ENCODE measurements around the gene SLC25A39. TPM values are rescaled to one million over a fixed set of nuclear protein-coding genes. Genes with fewer than 3 reads are reported as not detected.

SLC25A39 gene
- total and polyA plus RNA-seq, 2 of the 13 experiments (the other 11 are each of a cell fraction or from before 2014, with no cell fraction given): 144 to 151 TPM

DNA sequence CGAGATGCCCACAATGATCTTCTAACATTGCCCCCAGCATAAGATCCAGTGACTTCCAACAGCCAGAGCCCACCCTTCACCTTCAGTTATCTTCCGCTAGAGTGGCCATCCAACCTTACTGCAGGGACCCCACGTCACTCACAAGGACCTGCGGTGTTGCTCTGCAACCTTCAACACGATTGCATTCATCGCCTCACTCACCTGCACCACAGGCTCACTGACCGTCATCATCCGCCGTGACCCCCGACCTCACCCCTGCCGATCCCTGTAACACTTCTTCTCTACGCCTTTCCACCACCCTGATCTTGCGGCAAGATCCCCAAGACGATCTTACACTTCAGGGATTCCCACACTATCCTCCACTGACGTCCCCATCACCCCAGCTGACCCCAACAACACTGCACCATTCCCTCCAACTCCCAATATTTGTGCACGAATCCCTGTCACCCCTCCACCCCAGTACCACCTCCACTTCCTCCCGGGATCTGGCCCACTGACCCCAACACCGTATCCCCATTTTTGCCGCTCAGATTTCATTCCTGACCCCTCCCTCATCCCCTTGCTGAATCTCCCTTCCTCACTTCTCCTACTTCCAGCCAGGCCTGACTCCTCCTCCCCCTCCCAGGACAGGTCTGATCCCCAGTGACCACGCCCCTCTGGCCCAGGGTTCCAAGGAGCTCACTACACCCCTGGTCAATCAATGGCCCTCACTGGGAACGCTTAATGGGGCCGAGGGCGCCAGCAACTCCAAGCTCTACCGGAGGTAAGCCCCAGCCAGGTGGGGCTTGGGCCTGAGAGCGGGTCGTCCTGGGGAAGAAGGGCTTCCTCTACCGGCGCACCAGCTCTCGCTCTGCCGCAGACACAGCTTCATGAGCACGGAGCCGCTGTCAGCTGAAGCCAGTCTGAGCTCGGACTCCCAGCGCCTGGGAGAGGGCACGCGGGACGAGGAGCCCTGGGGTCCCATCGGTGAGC, 8.6 kb downstream of the SLC25A39 start (continued):
- TF ChIP-seq PAXIP1 (CRISPR knock-in tag; conservative IDR thresholded peaks at IDR 0.05): no peak
- TF ChIP-seq NPAS2 (CRISPR knock-in tag; IDR thresholded peaks at IDR 0.05; ENCODE audit: borderline replicate concordance): no peak
- no peak for TF ChIP-seq TBP (CRISPR knock-in tag; IDR thresholded peaks at IDR 0.05)
- no peak for TF ChIP-seq KMT2B (CRISPR knock-in tag; IDR thresholded peaks at IDR 0.05)
- peak; percentile 62 for TF ChIP-seq RBAK (CRISPR knock-in tag; IDR thresholded peaks at IDR 0.05)
- peak; percentile 20; the same call in 1 of the 2 replicates for TF ChIP-seq ARID4A (CRISPR knock-in tag; IDR thresholded peaks at IDR 0.05; ENCODE audit: borderline replicate concordance)
- TF ChIP-seq UBTF (CRISPR knock-in tag; IDR thresholded peaks at IDR 0.05): peak; percentile 52; the same call in 1 of the 2 replicates
- no peak for TF ChIP-seq ISL2 (CRISPR knock-in tag; IDR thresholded peaks at IDR 0.05)
- no peak for TF ChIP-seq JUN (CRISPR knock-in tag; IDR thresholded peaks at IDR 0.05)
- no peak for TF ChIP-seq SKIL (CRISPR knock-in tag; IDR thresholded peaks at IDR 0.05; ENCODE audit: borderline replicate concordance)
- TF ChIP-seq MED13 (CRISPR knock-in tag; IDR thresholded peaks at IDR 0.05): no peak
- TF ChIP-seq HMGA1 (CRISPR knock-in tag; conservative IDR thresholded peaks at IDR 0.05): no peak
- no peak for TF ChIP-seq GMEB1 (CRISPR knock-in tag; IDR thresholded peaks at IDR 0.05; ENCODE audit: borderline replicate concordance)
- no peak for TF ChIP-seq POLR2A (IDR thresholded peaks at IDR 0.05; ENCODE audit: insufficient read depth in 1 of 2, low read depth in 2 of 2, low read length in 2 of 2)
